Loucy (cell line): ENCODE data around the gene TMEM108.

Experiments
- H2AFZ ChIP-seq: fragments of 200-600 bp; sonication (generic); 2 replicates; pipeline ENCODE4 v1.6.0; 2016; ENCODE audit warnings: antibody characterized with exemption, mild to moderate bottlenecking, low read length, moderate library complexity
- H3F3A ChIP-seq: fragments of 200-600 bp; 2 replicates; pipeline ENCODE4 v1.6.0; 2016; ENCODE audit warnings: antibody characterized with exemption, low read depth, mild to moderate bottlenecking
- H3K27me3 ChIP-seq: fragments of 200-600 bp; sonication (generic); 2 replicates; pipeline ENCODE4 v1.6.1; 2014; ENCODE audit warnings: low read length, mild to moderate bottlenecking; ENCODE audit not compliant: insufficient read depth, poor library complexity, severe bottlenecking
- H3K36me3 ChIP-seq: fragments of 200-600 bp; sonication (generic); 2 replicates; pipeline ENCODE4 v1.6.1; 2016; ENCODE audit warnings: low read length; ENCODE audit not compliant: insufficient read depth
- H3K4me1 ChIP-seq: fragments of 200-600 bp; sonication (generic); 2 replicates; pipeline ENCODE4 v1.5.1; 2014; ENCODE audit warnings: low read length, mild to moderate bottlenecking; ENCODE audit not compliant: insufficient read depth, poor library complexity, severe bottlenecking
- H3K4me2 ChIP-seq: fragments of 200-600 bp; sonication (generic); 2 replicates; pipeline ENCODE4 v1.6.0; 2014; ENCODE audit warnings: antibody characterized with exemption, low read length, low read depth, mild to moderate bottlenecking; ENCODE audit not compliant: poor library complexity, severe bottlenecking
- H3K4me3 ChIP-seq: fragments of 200-600 bp; sonication (generic); 2 replicates; pipeline ENCODE4 v1.5.1; 2014; ENCODE audit warnings: low read length, mild to moderate bottlenecking, mixed read lengths; ENCODE audit not compliant: poor library complexity, severe bottlenecking
- H3K79me2 ChIP-seq: fragments of 200-600 bp; sonication (generic); 2 replicates; pipeline ENCODE4 v1.6.1; 2014; ENCODE audit warnings: low read length; ENCODE audit not compliant: insufficient read depth
- H3K9ac ChIP-seq: fragments of 200-600 bp; sonication (generic); 2 replicates; pipeline ENCODE4 v1.6.0; 2014; ENCODE audit warnings: mild to moderate bottlenecking, low read depth, low read length, moderate library complexity; ENCODE audit not compliant: poor library complexity, severe bottlenecking
- H3K9me2 ChIP-seq: fragments of 200-600 bp; sonication (generic); replicated peaks from 2 replicates; pipeline ENCODE4 v1.6.1; 2016; ENCODE audit warnings: low read depth, low read length, mixed read lengths
- H3K9me3 ChIP-seq: fragments of 200-600 bp; sonication (generic); 2 replicates; pipeline ENCODE4 v1.6.1; 2014; ENCODE audit warnings: mild to moderate bottlenecking, antibody characterized with exemption, low read length, low read depth; ENCODE audit not compliant: insufficient read depth
- H4K20me1 ChIP-seq: fragments of 200-600 bp; sonication (generic); 2 replicates; pipeline ENCODE4 v1.6.0; 2014; ENCODE audit warnings: antibody characterized with exemption, low read length, mild to moderate bottlenecking; ENCODE audit not compliant: insufficient read depth, poor library complexity, severe bottlenecking
- EZH2phosphoT487 ChIP-seq: fragments of 200-600 bp; IDR thresholded peaks from 2 replicates; pipeline ENCODE4 v1.6.1; 2018; ENCODE audit warnings: antibody characterized with exemption, mild to moderate bottlenecking, moderate library complexity, borderline replicate concordance
- TF ChIP-seq, protein P1 (sequence below): fragments of 200-600 bp; sonication (generic); conservative IDR thresholded peaks from 2 replicates; pipeline ENCODE4 v1.5.1; 2014; ENCODE audit warnings: mild to moderate bottlenecking, antibody characterized with exemption, low read length

TMEM108 gene

DNA sequence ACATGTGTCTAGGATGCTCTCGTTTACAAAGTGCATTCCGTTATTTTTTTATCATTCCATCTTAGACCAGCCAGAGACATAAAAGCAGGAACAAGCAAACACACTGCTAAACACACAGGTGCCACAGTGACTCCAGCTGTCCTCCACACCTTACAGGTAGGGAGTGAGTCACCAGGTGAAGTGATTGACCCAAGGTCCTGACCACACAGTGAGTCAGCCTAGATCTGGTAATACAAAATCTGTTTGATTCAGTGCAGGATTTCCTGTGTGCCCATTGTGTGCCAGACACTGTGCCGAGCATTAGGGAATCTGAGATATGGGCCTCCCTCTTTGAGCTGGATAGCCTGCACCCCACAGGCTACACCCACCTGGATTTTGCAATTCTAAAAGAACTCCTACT, 345.0 kb downstream of the TMEM108 start:
- H3F3A ChIP-seq: no peaks in the 10 kb centered on the region
- no peaks in the 10 kb centered on the region for H3K9me2 ChIP-seq
- no peaks in the 10 kb centered on the region for H3K36me3 ChIP-seq
- H3K27me3 ChIP-seq: no peaks in the 10 kb centered on the region
- H3K4me1 ChIP-seq: no peaks in the 10 kb centered on the region
- H3K9me3 ChIP-seq: no peaks in the 10 kb centered on the region
- no peak overlapping the region for H3K4me2 ChIP-seq
- H3K4me3 ChIP-seq: no peak overlapping the region
- no peak overlapping the region for H3K9ac ChIP-seq
- no peaks in the 10 kb centered on the region for H4K20me1 ChIP-seq
- TF ChIP-seq EZH2phosphoT487: no peak
- TF ChIP-seq, protein P1, sequence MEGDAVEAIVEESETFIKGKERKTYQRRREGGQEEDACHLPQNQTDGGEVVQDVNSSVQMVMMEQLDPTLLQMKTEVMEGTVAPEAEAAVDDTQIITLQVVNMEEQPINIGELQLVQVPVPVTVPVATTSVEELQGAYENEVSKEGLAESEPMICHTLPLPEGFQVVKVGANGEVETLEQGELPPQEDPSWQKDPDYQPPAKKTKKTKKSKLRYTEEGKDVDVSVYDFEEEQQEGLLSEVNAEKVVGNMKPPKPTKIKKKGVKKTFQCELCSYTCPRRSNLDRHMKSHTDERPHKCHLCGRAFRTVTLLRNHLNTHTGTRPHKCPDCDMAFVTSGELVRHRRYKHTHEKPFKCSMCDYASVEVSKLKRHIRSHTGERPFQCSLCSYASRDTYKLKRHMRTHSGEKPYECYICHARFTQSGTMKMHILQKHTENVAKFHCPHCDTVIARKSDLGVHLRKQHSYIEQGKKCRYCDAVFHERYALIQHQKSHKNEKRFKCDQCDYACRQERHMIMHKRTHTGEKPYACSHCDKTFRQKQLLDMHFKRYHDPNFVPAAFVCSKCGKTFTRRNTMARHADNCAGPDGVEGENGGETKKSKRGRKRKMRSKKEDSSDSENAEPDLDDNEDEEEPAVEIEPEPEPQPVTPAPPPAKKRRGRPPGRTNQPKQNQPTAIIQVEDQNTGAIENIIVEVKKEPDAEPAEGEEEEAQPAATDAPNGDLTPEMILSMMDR: no peak
- H3K79me2 ChIP-seq: no peaks in the 10 kb centered on the region
- no peak overlapping the region for H2AFZ ChIP-seq

DNA sequence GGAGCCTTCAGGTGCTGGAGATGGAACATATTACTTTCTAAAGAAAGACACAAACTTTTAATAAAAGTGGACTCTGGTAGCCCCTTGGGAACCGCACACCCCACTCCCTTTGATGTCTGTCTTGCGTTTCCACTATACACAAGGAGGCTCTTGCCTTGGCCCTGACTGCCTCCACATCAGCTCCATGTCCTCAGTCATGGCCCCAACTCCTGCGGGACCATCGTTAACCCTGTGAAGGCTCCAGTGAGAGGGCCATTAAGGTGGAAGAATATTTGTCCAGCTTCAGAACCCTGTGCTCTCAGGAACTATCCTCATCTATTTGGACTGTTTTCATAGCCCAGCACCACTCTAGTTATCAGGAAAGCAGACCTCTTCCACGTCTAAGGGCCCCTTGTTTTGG, 345.6 kb downstream of the TMEM108 start:
- TF ChIP-seq, protein P1: no peak
- TF ChIP-seq EZH2phosphoT487: no peak
- H3F3A ChIP-seq: no peaks in the 10 kb centered on the region
- no peak overlapping the region for H3K4me3 ChIP-seq
- H3K4me2 ChIP-seq: no peak overlapping the region
- H3K4me1 ChIP-seq: no peaks in the 10 kb centered on the region
- no peaks in the 10 kb centered on the region for H3K79me2 ChIP-seq
- no peak overlapping the region for H3K9ac ChIP-seq
- H3K27me3 ChIP-seq: no peaks in the 10 kb centered on the region
- no peaks in the 10 kb centered on the region for H4K20me1 ChIP-seq
- no peaks in the 10 kb centered on the region for H3K36me3 ChIP-seq
- H3K9me2 ChIP-seq: no peaks in the 10 kb centered on the region
- no peak overlapping the region for H2AFZ ChIP-seq
- no peaks in the 10 kb centered on the region for H3K9me3 ChIP-seq

DNA sequence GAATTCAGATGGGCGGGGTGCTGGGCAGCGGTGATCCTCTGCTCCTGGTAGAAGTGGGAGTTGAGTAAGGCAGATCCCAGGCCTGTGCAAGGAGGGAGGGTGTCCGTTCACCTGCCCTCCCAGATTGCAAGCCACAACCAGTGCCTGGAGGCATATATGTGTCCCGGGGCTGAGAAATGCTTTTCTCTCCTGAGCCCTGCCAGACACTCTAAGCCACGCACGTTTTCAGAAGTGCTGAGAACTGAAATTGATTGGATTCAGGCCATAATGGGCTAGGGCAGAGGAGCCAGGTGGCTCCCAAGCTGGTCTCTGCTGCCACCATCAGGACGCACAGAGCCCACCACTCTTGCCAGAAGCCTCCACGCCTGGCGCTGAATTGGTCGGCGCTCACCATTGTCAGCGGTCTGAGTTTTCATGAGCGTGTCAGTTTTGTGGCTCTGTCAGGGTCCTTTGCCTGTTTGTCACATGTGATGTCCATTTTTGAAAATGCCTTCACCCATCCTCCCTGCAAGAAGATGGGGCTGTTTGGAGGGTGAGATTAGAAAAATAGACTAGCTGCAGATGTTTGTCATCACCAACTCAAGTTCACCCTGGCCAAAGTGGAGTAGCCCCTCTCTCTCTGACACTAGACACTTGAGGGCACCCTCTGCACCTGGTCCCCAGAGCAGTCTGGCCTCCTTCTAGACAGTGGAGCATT, 346.3 kb downstream of the TMEM108 start:
- Histone ChIP-seq H3K9me2 (no peaks in the 10 kb centered on the region), H3K4me3 (no peak overlapping the region), H2AFZ (peak overlapping the region; percentile 54; the same call in 1 of the 2 replicates), H4K20me1 (no peaks in the 10 kb centered on the region), H3K4me1 (no peaks in the 10 kb centered on the region), H3K4me2 (no peak overlapping the region), H3K9me3 (no peaks in the 10 kb centered on the region), H3K36me3 (no peaks in the 10 kb centered on the region), H3K79me2 (no peaks in the 10 kb centered on the region), H3F3A (no peaks in the 10 kb centered on the region), H3K9ac (no peak overlapping the region), H3K27me3 (no peaks in the 10 kb centered on the region)
- TF ChIP-seq, protein P1: peak; percentile 88
- TF ChIP-seq EZH2phosphoT487: no peak
